Measurements from ENCODE around the gene MSI1.

GRCh38 chr12:120362516-120363273 lies 6.3 kb downstream of the MSI1 start:
- TF ChIP-seq, protein P1, sequence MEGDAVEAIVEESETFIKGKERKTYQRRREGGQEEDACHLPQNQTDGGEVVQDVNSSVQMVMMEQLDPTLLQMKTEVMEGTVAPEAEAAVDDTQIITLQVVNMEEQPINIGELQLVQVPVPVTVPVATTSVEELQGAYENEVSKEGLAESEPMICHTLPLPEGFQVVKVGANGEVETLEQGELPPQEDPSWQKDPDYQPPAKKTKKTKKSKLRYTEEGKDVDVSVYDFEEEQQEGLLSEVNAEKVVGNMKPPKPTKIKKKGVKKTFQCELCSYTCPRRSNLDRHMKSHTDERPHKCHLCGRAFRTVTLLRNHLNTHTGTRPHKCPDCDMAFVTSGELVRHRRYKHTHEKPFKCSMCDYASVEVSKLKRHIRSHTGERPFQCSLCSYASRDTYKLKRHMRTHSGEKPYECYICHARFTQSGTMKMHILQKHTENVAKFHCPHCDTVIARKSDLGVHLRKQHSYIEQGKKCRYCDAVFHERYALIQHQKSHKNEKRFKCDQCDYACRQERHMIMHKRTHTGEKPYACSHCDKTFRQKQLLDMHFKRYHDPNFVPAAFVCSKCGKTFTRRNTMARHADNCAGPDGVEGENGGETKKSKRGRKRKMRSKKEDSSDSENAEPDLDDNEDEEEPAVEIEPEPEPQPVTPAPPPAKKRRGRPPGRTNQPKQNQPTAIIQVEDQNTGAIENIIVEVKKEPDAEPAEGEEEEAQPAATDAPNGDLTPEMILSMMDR (IDR thresholded peaks at IDR 0.05; ENCODE audit: low read depth, low read length): no peak
- no peak for TF ChIP-seq EZH2phosphoT487 (IDR thresholded peaks at IDR 0.05; ENCODE audit: low read depth)
